Measurements from ENCODE around the gene XKRX. TPM values are rescaled to one million over a fixed set of nuclear protein-coding genes. Genes with fewer than 3 reads are reported as not detected.

The XKRX gene
- polyA plus RNA-seq, 1 experiment = not detected

- H3K4me3 ChIP-seq (ENCODE audit: low read depth, low read length) = no peak overlapping the region
- POLR2A ChIA-PET = no interaction called here
- CTCF ChIA-PET = interaction anchor here (0.7 kb wide), 1 partner anchor 18 kb away, joined by 3 read pairs; no protein-coding TSS in a partner anchor
- no peak for DNase-seq (ENCODE audit: low read depth)
- no peak for TF ChIP-seq CTCF (IDR thresholded peaks at IDR 0.05; ENCODE audit: insufficient read depth, low read depth, low read length)
- H3K36me3 ChIP-seq (ENCODE audit: control insufficient read depth, insufficient read depth, low read length) = no peaks in the 10 kb centered on the region
- no peaks in the 10 kb centered on the region for H3K27me3 ChIP-seq (ENCODE audit: control insufficient read depth, insufficient read depth, low read length)
These were observed 23.1 kb downstream of the XKRX start for GRCh38 chrX:100905620-100906019.

GRCh38 chrX:100904433-100904832, 24.3 kb downstream of the XKRX start:
- TF ChIP-seq CTCF (IDR thresholded peaks at IDR 0.05; ENCODE audit: insufficient read depth, low read depth, low read length) = no peak
- ChIA-PET POLR2A (interaction anchor here (0.5 kb wide), 1 partner anchor 37 kb away, joined by 5 read pairs; no protein-coding TSS in a partner anchor), CTCF (no interaction called here)
- H3K36me3 ChIP-seq (ENCODE audit: control insufficient read depth, insufficient read depth, low read length) = no peaks in the 10 kb centered on the region
- H3K4me3 ChIP-seq (ENCODE audit: low read depth, low read length) = no peak overlapping the region
- H3K27me3 ChIP-seq (ENCODE audit: control insufficient read depth, insufficient read depth, low read length) = no peaks in the 10 kb centered on the region
- no peak for DNase-seq (ENCODE audit: low read depth)

- H3K27me3 ChIP-seq (ENCODE audit: control insufficient read depth, insufficient read depth, low read length) = no peaks in the 10 kb centered on the region
- DNase-seq (ENCODE audit: low read depth) = no peak
- TF ChIP-seq CTCF (IDR thresholded peaks at IDR 0.05; ENCODE audit: insufficient read depth, low read depth, low read length) = peak; percentile 60
- H3K4me3 ChIP-seq (ENCODE audit: low read depth, low read length) = no peak overlapping the region
- ChIA-PET POLR2A (no interaction called here), CTCF (interaction anchor here (0.6 to 3.4 kb wide), 4 partner anchors 310 to 451 kb away, joined by 4 to 14 read pairs (median 4); no protein-coding TSS in a partner anchor)
- no peaks in the 10 kb centered on the region for H3K36me3 ChIP-seq (ENCODE audit: control insufficient read depth, insufficient read depth, low read length)
These were observed 33.2 kb downstream of the XKRX start for GRCh38 chrX:100895365-100896075.

GRCh38 chrX:100883654-100884053, 45.1 kb downstream of the XKRX start:
- DNase-seq (ENCODE audit: low read depth) = no peak
- TF ChIP-seq CTCF (IDR thresholded peaks at IDR 0.05; ENCODE audit: insufficient read depth, low read depth, low read length) = no peak
- ChIA-PET POLR2A (no interaction called here), CTCF (no interaction called here)
- Histone ChIP-seq H3K36me3 (ENCODE audit: control insufficient read depth, insufficient read depth, low read length) (no peaks in the 10 kb centered on the region), H3K27me3 (ENCODE audit: control insufficient read depth, insufficient read depth, low read length) (no peaks in the 10 kb centered on the region), H3K4me3 (ENCODE audit: low read depth, low read length) (no peak overlapping the region)

GRCh38 chrX:100880368-100880767, 48.3 kb downstream of the XKRX start:
- ChIA-PET CTCF (no interaction called here), POLR2A (no interaction called here)
- TF ChIP-seq CTCF (IDR thresholded peaks at IDR 0.05; ENCODE audit: insufficient read depth, low read depth, low read length) = no peak

More at GRCh38 chrX:100880368-100880767, 48.3 kb downstream of the XKRX start:
- Histone ChIP-seq H3K36me3 (ENCODE audit: control insufficient read depth, insufficient read depth, low read length) (no peaks in the 10 kb centered on the region), H3K27me3 (ENCODE audit: control insufficient read depth, insufficient read depth, low read length) (no peaks in the 10 kb centered on the region), H3K4me3 (ENCODE audit: low read depth, low read length) (no peak overlapping the region)
- DNase-seq (ENCODE audit: low read depth) = no peak
